H9 (cell line): ENCODE results near the gene TPTE. TPM values are rescaled to one million over a fixed set of nuclear protein-coding genes. Genes with fewer than 3 reads are reported as not detected.
"Not testable (repeated sequence)": the region's sequence is repeated elsewhere in the genome, so short reads cannot be mapped to it uniquely, and the experiment has no call there.

ENCODE experiments used
- DNase-seq: peaks from one replicate; pipeline ENCODE4 v3.0.0-alpha.2; 2017
- H2AFZ ChIP-seq: one replicate; pipeline ENCODE4 v1.6.1; 2013; ENCODE audit warnings: mild to moderate bottlenecking, low read length, control low read depth, moderate library complexity
- H2AK5ac ChIP-seq: 2 replicates; pipeline ENCODE4 v1.6.1; 2013; ENCODE audit warnings: low read length, control low read depth, mixed read lengths; ENCODE audit not compliant: insufficient read length
- H2BK120ac ChIP-seq: one replicate; pipeline ENCODE4 v1.6.1; 2013; ENCODE audit warnings: low read depth, mild to moderate bottlenecking, low read length, control low read depth, inconsistent platforms; ENCODE audit not compliant: poor library complexity, severe bottlenecking
- H2BK12ac ChIP-seq: 2 replicates; pipeline ENCODE4 v1.6.1; 2013; ENCODE audit warnings: low read length, control low read depth, mixed read lengths, low read depth; ENCODE audit not compliant: insufficient read length
- H2BK15ac ChIP-seq: 2 replicates; pipeline ENCODE4 v1.6.1; 2013; ENCODE audit warnings: low read depth, low read length, control low read depth
- H2BK20ac ChIP-seq: one replicate; pipeline ENCODE4 v1.6.1; 2013; ENCODE audit warnings: low read depth, mild to moderate bottlenecking, low read length, control low read depth, inconsistent platforms; ENCODE audit not compliant: poor library complexity, severe bottlenecking
- H2BK5ac ChIP-seq: 2 replicates; pipeline ENCODE4 v1.6.1; 2013; ENCODE audit warnings: low read length, control low read depth, mixed read lengths; ENCODE audit not compliant: insufficient read length
- H3K14ac ChIP-seq: 2 replicates; pipeline ENCODE4 v1.6.1; 2013; ENCODE audit warnings: low read length, control low read depth; ENCODE audit not compliant: insufficient read depth
- H3K18ac ChIP-seq: 2 replicates; pipeline ENCODE4 v1.6.1; 2013; ENCODE audit warnings: low read depth, mild to moderate bottlenecking, mixed read lengths, low read length, control low read depth; ENCODE audit not compliant: insufficient read length
- H3K23ac ChIP-seq: 2 replicates; pipeline ENCODE4 v1.6.1; 2013; ENCODE audit warnings: low read length, control low read depth, mixed read lengths, low read depth; ENCODE audit not compliant: insufficient read length
- H3K23me2 ChIP-seq: 2 replicates; pipeline ENCODE4 v1.6.1; 2013; ENCODE audit warnings: low read depth, mild to moderate bottlenecking, mixed read lengths, low read length, control low read depth; ENCODE audit not compliant: insufficient read length, poor library complexity, severe bottlenecking
- H3K27ac ChIP-seq: 2 replicates; pipeline ENCODE4 v1.5.1; 2013; ENCODE audit warnings: low read length, control low read depth, mixed read lengths, low read depth; ENCODE audit not compliant: insufficient read length
- H3K27me3 ChIP-seq: 2 replicates; pipeline ENCODE4 v1.6.1; 2013; ENCODE audit warnings: low read length, control low read depth, inconsistent platforms; ENCODE audit not compliant: insufficient read depth
- H3K4ac ChIP-seq: 2 replicates; pipeline ENCODE4 v1.6.1; 2013; ENCODE audit warnings: low read depth, mild to moderate bottlenecking, control low read depth, inconsistent platforms, low read length, moderate library complexity
- H3K4me1 ChIP-seq: 2 replicates; pipeline ENCODE4 v1.6.1; 2013; ENCODE audit warnings: low read length, control low read depth, inconsistent platforms; ENCODE audit not compliant: insufficient read depth
- H3K4me2 ChIP-seq: 2 replicates; pipeline ENCODE4 v1.6.1; 2013; ENCODE audit warnings: low read length, control low read depth, mixed read lengths; ENCODE audit not compliant: insufficient read length, insufficient read depth
- H3K56ac ChIP-seq: 2 replicates; pipeline ENCODE4 v1.6.1; 2013; ENCODE audit warnings: low read depth, mild to moderate bottlenecking, mixed read lengths, low read length, control low read depth; ENCODE audit not compliant: insufficient read length
- H3K79me1 ChIP-seq: 2 replicates; pipeline ENCODE4 v1.6.1; 2013; ENCODE audit warnings: low read depth, mild to moderate bottlenecking, moderate library complexity, low read length, control low read depth, inconsistent platforms; ENCODE audit not compliant: insufficient read depth, poor library complexity, severe bottlenecking
- H3K79me2 ChIP-seq: 2 replicates; pipeline ENCODE4 v1.6.1; 2013; ENCODE audit warnings: low read length, control low read depth, inconsistent platforms; ENCODE audit not compliant: insufficient read depth
- H3K9ac ChIP-seq: 2 replicates; pipeline ENCODE4 v1.6.1; 2013; ENCODE audit warnings: low read length, control low read depth, mixed read lengths; ENCODE audit not compliant: insufficient read length; ENCODE audit errors: extremely low read depth
- H3K9me3 ChIP-seq: one replicate; pipeline ENCODE4 v1.6.1; 2013; ENCODE audit warnings: low read depth, low read length, inconsistent platforms; ENCODE audit not compliant: control insufficient read depth
- H3T11ph ChIP-seq: one replicate; pipeline ENCODE4 v1.6.1; 2013; ENCODE audit warnings: mild to moderate bottlenecking, low read length, control low read depth, inconsistent platforms
- H4K20me1 ChIP-seq: one replicate; pipeline ENCODE4 v1.6.1; 2013; ENCODE audit not compliant: control insufficient read depth, insufficient read length, insufficient read depth
- H4K5ac ChIP-seq: 2 replicates; pipeline ENCODE4 v1.6.1; 2013; ENCODE audit warnings: low read depth, mild to moderate bottlenecking, mixed read lengths, low read length, control low read depth; ENCODE audit not compliant: insufficient read length
- H4K8ac ChIP-seq: replicated peaks from 2 replicates; pipeline ENCODE4 v1.6.1; 2013; ENCODE audit warnings: low read length, control low read depth, mixed read lengths, low read depth; ENCODE audit not compliant: insufficient read length
- H4K91ac ChIP-seq: 2 replicates; pipeline ENCODE4 v1.6.1; 2013; ENCODE audit warnings: low read depth, mild to moderate bottlenecking, moderate library complexity, mixed read lengths, low read length, control low read depth; ENCODE audit not compliant: insufficient read length
- H3K27ac Mint-ChIP-seq, 3 experiments: 2 replicates in 2 of 3; 3 replicates in 1 of 3; pipeline ENCODE4 v1.8.0; 2020 to 2021; ENCODE audit warnings: mixed read lengths in 3 of 3, mild to moderate bottlenecking in 1 of 3, moderate library complexity in 1 of 3
- H3K27me3 Mint-ChIP-seq: 2 replicates; pipeline ENCODE4 v1.8.0; 2021; ENCODE audit warnings: low read depth, mild to moderate bottlenecking, moderate library complexity, mixed read lengths
- H3K36me3 Mint-ChIP-seq, 3 experiments: 2 replicates in 2 of 3; 3 replicates in 1 of 3; pipeline ENCODE4 v1.8.0; 2020 to 2021; ENCODE audit warnings: low read depth in 3 of 3, mixed read lengths in 3 of 3; ENCODE audit not compliant: insufficient read depth in 1 of 3
- H3K4me1 Mint-ChIP-seq, 2 experiments: 2 replicates each; pipeline ENCODE4 v1.8.0; 2020; ENCODE audit warnings: mixed read lengths in 2 of 2
- H3K4me3 Mint-ChIP-seq, 2 experiments: 2 replicates in 1 of 2; 3 replicates in 1 of 2; pipeline ENCODE4 v1.8.0; 2020 to 2021; ENCODE audit warnings: mild to moderate bottlenecking in 2 of 2, mixed read lengths in 2 of 2, moderate library complexity in 1 of 2
- H3K9me3 Mint-ChIP-seq, 2 experiments: 2 replicates in 1 of 2; 3 replicates in 1 of 2; pipeline ENCODE4 v1.8.0; 2020; ENCODE audit warnings: mild to moderate bottlenecking in 2 of 2, mixed read lengths in 2 of 2, moderate library complexity in 1 of 2
- WGBS: extraction: QIAGEN DNeasy Blood & Tissue Kit; methylation state at CpG from one replicate; pipeline ENCODE4 v1.1.7; 2013; ENCODE audit warnings: missing lambda C conversion rate, low lambda C conversion rate, mixed read lengths; ENCODE audit not compliant: insufficient read length; ENCODE audit errors: extremely low coverage; 5-methylcytosine and 5-hydroxymethylcytosine counted together
- total RNA-seq: library from RNA; stranded (reverse); gene quantifications from 2 replicates; pipeline ENCODE4 v1.2.1, GENCODE V29; 2021

Gene TPTE
- total RNA-seq, 1 experiment from 2014 or later = not detected

GRCh38 chr21:10547868-10548267 is 26.5 kb downstream of the TPTE start:
- H3K9ac ChIP-seq, H3K18ac ChIP-seq, H3K23ac ChIP-seq, H3K4me3 Mint-ChIP-seq, H3K14ac ChIP-seq, H3K27ac ChIP-seq, H4K91ac ChIP-seq, H4K8ac ChIP-seq, H3K56ac ChIP-seq, H3K79me2 ChIP-seq, H3K4me2 ChIP-seq, H2AFZ ChIP-seq, H2AK5ac ChIP-seq, H2BK15ac ChIP-seq, H2BK12ac ChIP-seq, H4K5ac ChIP-seq, H3T11ph ChIP-seq, H3K79me1 ChIP-seq, H3K4ac ChIP-seq, H3K27me3 ChIP-seq, H3K23me2 ChIP-seq, H3K27ac Mint-ChIP-seq, H4K20me1 ChIP-seq, H3K4me1 ChIP-seq, H2BK120ac ChIP-seq, DNase-seq, H2BK5ac ChIP-seq, H3K4me1 Mint-ChIP-seq, H3K27me3 Mint-ChIP-seq, H2BK20ac ChIP-seq: not testable (repeated sequence)
- H3K9me3 ChIP-seq = peaks cover 59% of the 10 kb centered on the region
- peaks cover 68% of the 10 kb centered on the region in 2 experiments for H3K9me3 Mint-ChIP-seq
- H3K36me3 Mint-ChIP-seq = peaks cover 23 to 44% (median 23%) of the 10 kb centered on the region in 3 experiments
- no CpG with 5 or more reads among the region's 4 CpGs for WGBS

GRCh38 chr21:10548331-10548954 is 27.1 kb downstream of the TPTE start:
- Mint-ChIP-seq H3K36me3 (peaks cover 23 to 44% (median 23%) of the 10 kb centered on the region in 3 experiments), H3K9me3 (peaks cover 71 to 72% of the 10 kb centered on the region in 2 experiments)
- H3K27ac Mint-ChIP-seq, H3K23me2 ChIP-seq, H4K91ac ChIP-seq, H4K8ac ChIP-seq, H3K27me3 Mint-ChIP-seq, H3K56ac ChIP-seq, H3K27me3 ChIP-seq, H3K4me3 Mint-ChIP-seq, H3K14ac ChIP-seq, H3T11ph ChIP-seq, H4K20me1 ChIP-seq, H2BK15ac ChIP-seq, H2AFZ ChIP-seq, DNase-seq, H3K27ac ChIP-seq, H2BK20ac ChIP-seq, H3K4me1 Mint-ChIP-seq, H2BK5ac ChIP-seq, H3K4me2 ChIP-seq, H3K9ac ChIP-seq, H3K18ac ChIP-seq, H3K4ac ChIP-seq, H3K79me2 ChIP-seq, H2BK120ac ChIP-seq, H3K23ac ChIP-seq, H3K79me1 ChIP-seq, H2AK5ac ChIP-seq, H3K4me1 ChIP-seq, H4K5ac ChIP-seq, H2BK12ac ChIP-seq: not testable (repeated sequence)
- no CpG with 5 or more reads among the region's 2 CpGs for WGBS
- peaks cover 54% of the 10 kb centered on the region for H3K9me3 ChIP-seq
